ENCODE results near the gene PLAGL1. TPM values are rescaled to one million over a fixed set of nuclear protein-coding genes. Genes with fewer than 3 reads are reported as not detected.
A peak's percentile ranks its signal among the peaks of the same experiment; 100 is the strongest.

The PLAGL1 gene
- total RNA-seq, 1 donor from 2014 or later = 10.9 TPM

- no peak overlapping the region for H3K4me3 ChIP-seq (ENCODE audit: low read depth, low read length)
- DNase-seq (ENCODE audit: low read depth) = no peak
- TF ChIP-seq, protein P1, sequence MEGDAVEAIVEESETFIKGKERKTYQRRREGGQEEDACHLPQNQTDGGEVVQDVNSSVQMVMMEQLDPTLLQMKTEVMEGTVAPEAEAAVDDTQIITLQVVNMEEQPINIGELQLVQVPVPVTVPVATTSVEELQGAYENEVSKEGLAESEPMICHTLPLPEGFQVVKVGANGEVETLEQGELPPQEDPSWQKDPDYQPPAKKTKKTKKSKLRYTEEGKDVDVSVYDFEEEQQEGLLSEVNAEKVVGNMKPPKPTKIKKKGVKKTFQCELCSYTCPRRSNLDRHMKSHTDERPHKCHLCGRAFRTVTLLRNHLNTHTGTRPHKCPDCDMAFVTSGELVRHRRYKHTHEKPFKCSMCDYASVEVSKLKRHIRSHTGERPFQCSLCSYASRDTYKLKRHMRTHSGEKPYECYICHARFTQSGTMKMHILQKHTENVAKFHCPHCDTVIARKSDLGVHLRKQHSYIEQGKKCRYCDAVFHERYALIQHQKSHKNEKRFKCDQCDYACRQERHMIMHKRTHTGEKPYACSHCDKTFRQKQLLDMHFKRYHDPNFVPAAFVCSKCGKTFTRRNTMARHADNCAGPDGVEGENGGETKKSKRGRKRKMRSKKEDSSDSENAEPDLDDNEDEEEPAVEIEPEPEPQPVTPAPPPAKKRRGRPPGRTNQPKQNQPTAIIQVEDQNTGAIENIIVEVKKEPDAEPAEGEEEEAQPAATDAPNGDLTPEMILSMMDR (IDR thresholded peaks at IDR 0.05; ENCODE audit: insufficient read depth, low read length, poor library complexity, severe bottlenecking) = no peak
Measured at GRCh38 chr6:143966312-143966711, 41.7 kb downstream of the PLAGL1 start.

DNA sequence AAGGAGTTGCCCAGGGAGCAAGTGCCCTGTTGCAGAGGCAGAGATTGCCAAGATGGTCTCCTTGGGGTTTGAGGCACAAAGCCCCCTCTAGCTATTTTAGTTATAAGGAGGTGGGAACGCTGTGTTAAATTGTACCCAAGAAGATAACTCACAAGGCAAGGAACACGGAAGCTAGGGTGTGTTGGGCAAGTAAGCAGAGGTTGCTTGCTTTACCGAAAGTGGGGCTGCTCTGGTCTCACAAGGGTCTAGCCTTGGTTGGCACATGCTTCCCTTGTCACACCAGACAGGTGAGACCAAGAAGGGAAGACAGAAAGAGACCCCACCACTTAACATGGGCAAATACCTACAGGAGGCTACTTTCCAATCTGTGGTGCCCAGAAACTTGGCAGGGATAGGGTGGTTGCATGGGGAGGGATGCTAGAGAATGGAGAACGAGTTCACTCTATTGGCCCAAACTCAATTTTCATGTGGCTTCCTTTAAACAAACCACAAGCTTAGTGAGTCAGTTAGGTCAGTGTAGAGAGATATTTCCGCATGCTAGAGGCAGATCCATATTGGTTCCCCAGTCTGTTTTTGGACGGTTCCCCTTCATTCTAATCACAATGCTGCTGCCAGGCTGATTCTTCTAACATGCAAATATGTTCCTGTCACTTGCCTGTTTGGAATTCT, 42.4 kb downstream of the PLAGL1 start:
- no peak for DNase-seq (ENCODE audit: low read depth)
- H3K4me3 ChIP-seq (ENCODE audit: low read depth, low read length) = no peak overlapping the region
- H3K36me3 ChIP-seq (ENCODE audit: control insufficient read depth, insufficient read depth, low read length) = no peaks in the 10 kb centered on the region
- H3K27me3 ChIP-seq (ENCODE audit: control insufficient read depth, insufficient read depth, low read length) = no peaks in the 10 kb centered on the region
- TF ChIP-seq, protein P1 (IDR thresholded peaks at IDR 0.05; ENCODE audit: insufficient read depth, low read length, poor library complexity, severe bottlenecking) = no peak

More at GRCh38 chr6:143966312-143966711, 41.7 kb downstream of the PLAGL1 start:
- Histone ChIP-seq H3K27me3 (ENCODE audit: control insufficient read depth, insufficient read depth, low read length) (no peaks in the 10 kb centered on the region), H3K36me3 (ENCODE audit: control insufficient read depth, insufficient read depth, low read length) (no peaks in the 10 kb centered on the region)

DNA sequence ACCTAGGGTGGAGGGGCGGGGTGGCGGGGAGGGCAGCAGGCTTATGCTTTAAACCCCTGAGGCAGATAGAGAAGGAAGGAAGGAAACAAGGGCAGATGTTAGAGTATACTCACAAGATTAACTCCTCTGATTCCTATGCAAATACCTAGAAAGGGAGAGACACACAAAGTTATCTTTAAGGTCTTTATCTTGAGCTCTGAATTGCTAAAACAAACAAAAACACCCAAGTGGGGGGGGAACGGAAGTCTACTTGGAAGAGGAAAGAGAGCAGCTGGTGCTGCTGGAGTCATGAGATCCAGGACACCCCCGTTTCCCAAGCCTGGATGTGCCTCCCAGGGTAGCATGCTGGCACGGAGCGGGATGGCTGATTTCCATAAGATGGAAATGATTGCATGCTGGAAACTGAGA, 43.4 kb downstream of the PLAGL1 start:
- DNase-seq (ENCODE audit: low read depth) = no peak
- H3K27me3 ChIP-seq (ENCODE audit: control insufficient read depth, insufficient read depth, low read length) = no peaks in the 10 kb centered on the region
- H3K4me3 ChIP-seq (ENCODE audit: low read depth, low read length) = no peak overlapping the region
- H3K36me3 ChIP-seq (ENCODE audit: control insufficient read depth, insufficient read depth, low read length) = no peaks in the 10 kb centered on the region
- TF ChIP-seq, protein P1 (IDR thresholded peaks at IDR 0.05; ENCODE audit: insufficient read depth, low read length, poor library complexity, severe bottlenecking) = no peak

- Histone ChIP-seq H3K27me3 (ENCODE audit: control insufficient read depth, insufficient read depth, low read length) (no peaks in the 10 kb centered on the region), H3K36me3 (ENCODE audit: control insufficient read depth, insufficient read depth, low read length) (no peaks in the 10 kb centered on the region), H3K4me3 (ENCODE audit: low read depth, low read length) (no peak overlapping the region)
- TF ChIP-seq, protein P1 (IDR thresholded peaks at IDR 0.05; ENCODE audit: insufficient read depth, low read length, poor library complexity, severe bottlenecking) = no peak
- DNase-seq (ENCODE audit: low read depth) = no peak
Measured at GRCh38 chr6:143963158-143963919, 44.7 kb downstream of the PLAGL1 start.

DNA sequence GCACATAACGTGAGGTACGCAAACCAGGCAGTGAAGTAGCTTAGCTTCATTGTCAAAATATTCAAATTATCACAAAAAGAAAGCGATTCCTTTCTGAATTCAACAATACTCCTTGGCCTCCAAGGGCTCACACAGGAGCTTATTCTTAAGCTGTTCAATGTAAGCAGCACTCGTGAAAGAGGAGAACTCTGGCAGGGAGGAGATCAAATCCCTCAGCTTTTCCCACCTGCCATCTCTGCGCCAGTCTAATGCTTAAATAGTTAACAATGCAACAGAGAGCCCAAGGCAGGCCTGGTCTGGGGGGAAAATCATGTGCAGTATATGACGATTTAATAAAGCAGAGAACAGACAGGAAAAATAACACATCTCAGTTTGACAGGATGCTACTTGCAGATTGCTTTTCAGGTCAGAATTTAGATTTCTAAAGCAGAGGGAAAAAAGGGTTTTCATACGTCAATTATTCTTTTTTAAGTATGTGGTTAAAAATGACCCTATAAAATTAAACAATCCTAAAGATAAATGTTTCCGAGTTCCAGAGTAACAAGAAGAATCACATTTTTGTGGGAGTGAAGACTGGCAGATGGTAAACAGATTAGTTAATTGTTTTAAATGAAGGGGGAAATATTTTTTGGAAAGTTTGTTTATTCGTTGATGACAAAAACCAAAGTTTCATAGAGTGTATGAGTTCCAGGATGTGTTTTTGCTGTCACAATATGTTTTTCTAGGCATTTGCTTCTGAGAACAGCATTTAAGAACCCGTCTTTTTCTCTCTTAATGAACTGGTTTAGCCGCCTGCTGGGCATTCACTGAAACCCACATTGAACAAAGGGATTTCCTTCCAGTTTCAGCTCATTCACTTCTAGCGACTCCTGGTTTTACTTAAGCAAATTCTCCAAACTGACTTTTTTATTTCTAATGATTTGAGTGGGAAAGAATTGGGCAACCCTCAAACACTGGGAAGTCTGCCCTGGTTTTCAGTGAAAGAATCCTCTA, 45.9 kb downstream of the PLAGL1 start:
- TF ChIP-seq, protein P1 (IDR thresholded peaks at IDR 0.05; ENCODE audit: insufficient read depth, low read length, poor library complexity, severe bottlenecking) = peak; percentile 16
- Histone ChIP-seq H3K4me3 (ENCODE audit: low read depth, low read length) (no peak overlapping the region), H3K27me3 (ENCODE audit: control insufficient read depth, insufficient read depth, low read length) (no peaks in the 10 kb centered on the region), H3K36me3 (ENCODE audit: control insufficient read depth, insufficient read depth, low read length) (no peaks in the 10 kb centered on the region)
- DNase-seq (ENCODE audit: low read depth) = no peak

All from kidney epithelial cell (primary cell).